Measurements from ENCODE around the gene DHRS9.

DNA sequence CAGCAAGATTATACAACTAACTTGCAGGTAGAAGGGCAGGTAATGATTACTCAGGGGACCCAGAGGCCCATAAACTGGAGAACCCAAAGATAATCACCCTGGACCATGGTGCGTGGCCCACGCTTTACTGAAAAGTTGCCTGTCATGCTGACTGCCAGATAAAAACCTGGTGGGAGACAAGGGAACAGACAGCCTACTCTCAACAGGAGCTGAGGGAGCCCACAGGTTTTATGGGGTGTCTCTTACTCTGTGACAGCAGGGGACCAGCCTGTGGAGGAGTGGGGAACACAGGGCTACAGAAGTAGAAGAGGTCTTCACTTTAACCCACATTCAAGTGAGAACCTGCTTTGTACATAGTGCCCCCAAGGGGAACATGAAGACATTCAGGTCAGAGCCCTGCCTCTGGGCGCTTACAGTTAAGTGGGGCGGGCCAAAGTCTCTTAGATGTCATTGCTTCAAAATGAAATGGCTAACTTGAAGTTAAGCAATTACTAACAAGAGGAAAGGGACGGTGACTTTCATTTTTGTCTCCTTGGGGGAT, 60.4 kb downstream of the DHRS9 start:
- TF ChIP-seq POLR2AphosphoS5 (IDR thresholded peaks at IDR 0.05; ENCODE audit: low read depth) (no peak), EZH2 (IDR thresholded peaks at IDR 0.05; ENCODE audit: low read depth, unreplicated experiment) (no peak), EZH2phosphoT487 (IDR thresholded peaks at IDR 0.05; ENCODE audit: unreplicated experiment) (no peak), JUNB (IDR thresholded peaks at IDR 0.05; ENCODE audit: unreplicated experiment) (no peak), NANOG (IDR thresholded peaks at IDR 0.05; ENCODE audit: borderline replicate concordance) (no peak), CREB1 (CRISPR knock-in tag; IDR thresholded peaks at IDR 0.05; ENCODE audit: low read depth) (no peak), ZNF114 (CRISPR knock-in tag; IDR thresholded peaks at IDR 0.05) (no peak)
- TF ChIP-seq, protein P1, sequence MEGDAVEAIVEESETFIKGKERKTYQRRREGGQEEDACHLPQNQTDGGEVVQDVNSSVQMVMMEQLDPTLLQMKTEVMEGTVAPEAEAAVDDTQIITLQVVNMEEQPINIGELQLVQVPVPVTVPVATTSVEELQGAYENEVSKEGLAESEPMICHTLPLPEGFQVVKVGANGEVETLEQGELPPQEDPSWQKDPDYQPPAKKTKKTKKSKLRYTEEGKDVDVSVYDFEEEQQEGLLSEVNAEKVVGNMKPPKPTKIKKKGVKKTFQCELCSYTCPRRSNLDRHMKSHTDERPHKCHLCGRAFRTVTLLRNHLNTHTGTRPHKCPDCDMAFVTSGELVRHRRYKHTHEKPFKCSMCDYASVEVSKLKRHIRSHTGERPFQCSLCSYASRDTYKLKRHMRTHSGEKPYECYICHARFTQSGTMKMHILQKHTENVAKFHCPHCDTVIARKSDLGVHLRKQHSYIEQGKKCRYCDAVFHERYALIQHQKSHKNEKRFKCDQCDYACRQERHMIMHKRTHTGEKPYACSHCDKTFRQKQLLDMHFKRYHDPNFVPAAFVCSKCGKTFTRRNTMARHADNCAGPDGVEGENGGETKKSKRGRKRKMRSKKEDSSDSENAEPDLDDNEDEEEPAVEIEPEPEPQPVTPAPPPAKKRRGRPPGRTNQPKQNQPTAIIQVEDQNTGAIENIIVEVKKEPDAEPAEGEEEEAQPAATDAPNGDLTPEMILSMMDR (conservative IDR thresholded peaks at IDR 0.05; ENCODE audit: low read depth in 2 of 2) = peak in 1 of 2 experiments; percentile 13; a peak in 1 of 4 replicates
- TF ChIP-seq, protein P2, sequence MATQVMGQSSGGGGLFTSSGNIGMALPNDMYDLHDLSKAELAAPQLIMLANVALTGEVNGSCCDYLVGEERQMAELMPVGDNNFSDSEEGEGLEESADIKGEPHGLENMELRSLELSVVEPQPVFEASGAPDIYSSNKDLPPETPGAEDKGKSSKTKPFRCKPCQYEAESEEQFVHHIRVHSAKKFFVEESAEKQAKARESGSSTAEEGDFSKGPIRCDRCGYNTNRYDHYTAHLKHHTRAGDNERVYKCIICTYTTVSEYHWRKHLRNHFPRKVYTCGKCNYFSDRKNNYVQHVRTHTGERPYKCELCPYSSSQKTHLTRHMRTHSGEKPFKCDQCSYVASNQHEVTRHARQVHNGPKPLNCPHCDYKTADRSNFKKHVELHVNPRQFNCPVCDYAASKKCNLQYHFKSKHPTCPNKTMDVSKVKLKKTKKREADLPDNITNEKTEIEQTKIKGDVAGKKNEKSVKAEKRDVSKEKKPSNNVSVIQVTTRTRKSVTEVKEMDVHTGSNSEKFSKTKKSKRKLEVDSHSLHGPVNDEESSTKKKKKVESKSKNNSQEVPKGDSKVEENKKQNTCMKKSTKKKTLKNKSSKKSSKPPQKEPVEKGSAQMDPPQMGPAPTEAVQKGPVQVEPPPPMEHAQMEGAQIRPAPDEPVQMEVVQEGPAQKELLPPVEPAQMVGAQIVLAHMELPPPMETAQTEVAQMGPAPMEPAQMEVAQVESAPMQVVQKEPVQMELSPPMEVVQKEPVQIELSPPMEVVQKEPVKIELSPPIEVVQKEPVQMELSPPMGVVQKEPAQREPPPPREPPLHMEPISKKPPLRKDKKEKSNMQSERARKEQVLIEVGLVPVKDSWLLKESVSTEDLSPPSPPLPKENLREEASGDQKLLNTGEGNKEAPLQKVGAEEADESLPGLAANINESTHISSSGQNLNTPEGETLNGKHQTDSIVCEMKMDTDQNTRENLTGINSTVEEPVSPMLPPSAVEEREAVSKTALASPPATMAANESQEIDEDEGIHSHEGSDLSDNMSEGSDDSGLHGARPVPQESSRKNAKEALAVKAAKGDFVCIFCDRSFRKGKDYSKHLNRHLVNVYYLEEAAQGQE (IDR thresholded peaks at IDR 0.05; ENCODE audit: unreplicated experiment) = no peak
